VCaP (cell line): Measurements from ENCODE around the gene PREX1.

Experiments used
- H3K27ac ChIP-seq: fragments of 450-650 bp; 2 replicates; pipeline ENCODE4 v1.5.1; 2017
- TF ChIP-seq, protein P1 (sequence below): fragments of 450-650 bp; conservative IDR thresholded peaks from 2 replicates; pipeline ENCODE4 v1.5.1; 2017; ENCODE audit warnings: mild to moderate bottlenecking, moderate library complexity

Gene PREX1

GRCh38 chr20:48850977-48851299, 23.1 kb upstream of the PREX1 start:
- TF ChIP-seq, protein P1, sequence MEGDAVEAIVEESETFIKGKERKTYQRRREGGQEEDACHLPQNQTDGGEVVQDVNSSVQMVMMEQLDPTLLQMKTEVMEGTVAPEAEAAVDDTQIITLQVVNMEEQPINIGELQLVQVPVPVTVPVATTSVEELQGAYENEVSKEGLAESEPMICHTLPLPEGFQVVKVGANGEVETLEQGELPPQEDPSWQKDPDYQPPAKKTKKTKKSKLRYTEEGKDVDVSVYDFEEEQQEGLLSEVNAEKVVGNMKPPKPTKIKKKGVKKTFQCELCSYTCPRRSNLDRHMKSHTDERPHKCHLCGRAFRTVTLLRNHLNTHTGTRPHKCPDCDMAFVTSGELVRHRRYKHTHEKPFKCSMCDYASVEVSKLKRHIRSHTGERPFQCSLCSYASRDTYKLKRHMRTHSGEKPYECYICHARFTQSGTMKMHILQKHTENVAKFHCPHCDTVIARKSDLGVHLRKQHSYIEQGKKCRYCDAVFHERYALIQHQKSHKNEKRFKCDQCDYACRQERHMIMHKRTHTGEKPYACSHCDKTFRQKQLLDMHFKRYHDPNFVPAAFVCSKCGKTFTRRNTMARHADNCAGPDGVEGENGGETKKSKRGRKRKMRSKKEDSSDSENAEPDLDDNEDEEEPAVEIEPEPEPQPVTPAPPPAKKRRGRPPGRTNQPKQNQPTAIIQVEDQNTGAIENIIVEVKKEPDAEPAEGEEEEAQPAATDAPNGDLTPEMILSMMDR, result no peak
- H3K27ac ChIP-seq, result no peak overlapping the region

GRCh38 chr20:48850257-48850976, 22.6 kb upstream of the PREX1 start:
- TF ChIP-seq, protein P1, result no peak
- no peak overlapping the region for H3K27ac ChIP-seq

DNA sequence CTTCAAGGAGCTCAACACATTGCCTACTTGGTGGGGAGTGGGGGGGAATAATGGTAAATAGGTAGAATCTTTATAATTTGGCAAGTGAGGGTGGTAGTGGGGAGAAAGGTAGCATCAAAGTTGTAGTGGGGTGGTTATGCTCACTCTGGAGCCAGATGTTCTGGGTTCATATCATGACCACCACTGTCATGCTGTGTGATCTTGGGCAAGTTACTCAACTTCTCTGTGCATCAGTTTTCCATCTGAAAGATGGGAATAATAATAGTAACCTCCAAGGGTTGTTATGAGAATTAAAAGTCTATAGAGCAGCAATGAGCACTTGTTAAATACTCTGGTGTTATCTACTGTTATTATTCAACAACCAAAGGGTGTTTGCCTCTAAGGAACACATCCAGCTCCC, 22.0 kb upstream of the PREX1 start:
- no peak overlapping the region for H3K27ac ChIP-seq
- TF ChIP-seq, protein P1, result no peak

DNA sequence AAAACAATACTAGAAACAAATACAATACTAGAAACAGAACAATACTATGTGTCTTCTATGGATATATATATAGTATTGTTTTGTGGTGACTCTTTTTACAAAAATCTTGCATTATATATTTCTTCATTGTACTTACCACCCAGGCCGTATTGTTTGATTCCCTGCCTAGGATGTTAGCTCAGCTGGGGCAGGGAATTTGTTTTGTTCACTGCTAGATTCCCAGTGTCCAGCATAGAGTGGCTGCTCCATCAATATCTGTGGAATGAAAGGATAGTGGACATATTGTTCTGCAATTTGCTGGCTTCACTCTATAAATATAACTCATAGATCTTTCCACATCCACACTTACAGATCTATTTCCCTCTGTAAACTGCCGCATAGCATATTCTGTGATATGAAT, 21.5 kb upstream of the PREX1 start:
- H3K27ac ChIP-seq, result no peak overlapping the region
- TF ChIP-seq, protein P1, result no peak

GRCh38 chr20:48847498-48848205, 19.9 kb upstream of the PREX1 start:
- TF ChIP-seq, protein P1, result no peak
- H3K27ac ChIP-seq, result no peak overlapping the region

- TF ChIP-seq, protein P1, result no peak
- H3K27ac ChIP-seq, result no peak overlapping the region
Measured at GRCh38 chr20:48846516-48847492, 19.0 kb upstream of the PREX1 start.
